ENCODE measurements around the gene SORL1. TPM values are rescaled to one million over a fixed set of nuclear protein-coding genes. Genes with fewer than 3 reads are reported as not detected.

SORL1 gene
- polyA plus RNA-seq, 3 donors = 52.5 to 61.9 (median 59.4) TPM

GRCh38 chr11:121523581-121524232, 71.6 kb downstream of the SORL1 start:
- H3K4me3 Mint-ChIP-seq = no peak overlapping the region
- WGBS (ENCODE audit: insufficient coverage) = 86% methylated on average over 8 of the region's 13 CpGs
- H3K4me1 ChIP-seq (ENCODE audit: control insufficient read depth in 1 of 2, insufficient read depth in 2 of 2, low read length in 2 of 2) = peaks cover 21 to 24% of the 10 kb centered on the region in 2 donors
- peak overlapping the region in 3 of 7 donors; percentile 6 to 56 (median 20) for H3K27ac Mint-ChIP-seq
- H3K9me3 Mint-ChIP-seq = peaks cover 2 to 12% (median 9%) of the 10 kb centered on the region in 7 donors
- H3K27me3 ChIP-seq (ENCODE audit: control insufficient read depth in 2 of 2, insufficient read depth in 2 of 2, low read length in 2 of 2) = no peaks in the 10 kb centered on the region
- TF ChIP-seq, protein P1, sequence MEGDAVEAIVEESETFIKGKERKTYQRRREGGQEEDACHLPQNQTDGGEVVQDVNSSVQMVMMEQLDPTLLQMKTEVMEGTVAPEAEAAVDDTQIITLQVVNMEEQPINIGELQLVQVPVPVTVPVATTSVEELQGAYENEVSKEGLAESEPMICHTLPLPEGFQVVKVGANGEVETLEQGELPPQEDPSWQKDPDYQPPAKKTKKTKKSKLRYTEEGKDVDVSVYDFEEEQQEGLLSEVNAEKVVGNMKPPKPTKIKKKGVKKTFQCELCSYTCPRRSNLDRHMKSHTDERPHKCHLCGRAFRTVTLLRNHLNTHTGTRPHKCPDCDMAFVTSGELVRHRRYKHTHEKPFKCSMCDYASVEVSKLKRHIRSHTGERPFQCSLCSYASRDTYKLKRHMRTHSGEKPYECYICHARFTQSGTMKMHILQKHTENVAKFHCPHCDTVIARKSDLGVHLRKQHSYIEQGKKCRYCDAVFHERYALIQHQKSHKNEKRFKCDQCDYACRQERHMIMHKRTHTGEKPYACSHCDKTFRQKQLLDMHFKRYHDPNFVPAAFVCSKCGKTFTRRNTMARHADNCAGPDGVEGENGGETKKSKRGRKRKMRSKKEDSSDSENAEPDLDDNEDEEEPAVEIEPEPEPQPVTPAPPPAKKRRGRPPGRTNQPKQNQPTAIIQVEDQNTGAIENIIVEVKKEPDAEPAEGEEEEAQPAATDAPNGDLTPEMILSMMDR (IDR thresholded peaks at IDR 0.05) = no peak
- H3K27me3 Mint-ChIP-seq (ENCODE audit: low read depth in 3 of 3) = peaks cover 0 to 3% (median 0%) of the 10 kb centered on the region in 3 donors
- H3K4me2 ChIP-seq (replicated peaks; ENCODE audit: extremely low read depth, low read length, poor library complexity, severe bottlenecking) = no peak overlapping the region
- H4K20me1 ChIP-seq (ENCODE audit: insufficient read depth, low read length) = peaks cover 99% of the 10 kb centered on the region
- peaks cover 81 to 87% of the 10 kb centered on the region in 2 donors for H3K36me3 Mint-ChIP-seq
- peaks cover 0 to 9% of the 10 kb centered on the region in 2 donors for H3K9me3 ChIP-seq (replicated peaks in 1 of 2; ENCODE audit: control insufficient read depth in 1 of 2, insufficient read depth in 1 of 2, low read length in 2 of 2)
- no peak overlapping the region for H2AFZ ChIP-seq (ENCODE audit: insufficient read depth, low read depth, low read length, poor library complexity, severe bottlenecking)
- peaks cover 33% of the 10 kb centered on the region for H3K4me1 Mint-ChIP-seq
- peaks cover 14% of the 10 kb centered on the region for H3K79me2 ChIP-seq (ENCODE audit: insufficient read depth, low read length)
- no peak for DNase-seq
- H3K36me3 ChIP-seq (replicated peaks in 1 of 2; ENCODE audit: control insufficient read depth in 1 of 2, insufficient read depth in 2 of 2, low read length in 2 of 2) = peaks cover 49 to 96% of the 10 kb centered on the region in 2 donors
- no peak overlapping the region for H3K4me3 ChIP-seq (replicated peaks in 1 of 3; ENCODE audit: low read depth in 2 of 3, low read length in 3 of 3)
- peak overlapping the region in 1 of 2 donors; percentile 40 for H3K27ac ChIP-seq (ENCODE audit: low read depth in 1 of 2, low read length in 2 of 2)
- intact Hi-C loops (cut with micrococcal nuclease) = no loop called here
- no peak overlapping the region for H3K9ac ChIP-seq (ENCODE audit: insufficient read depth, low read length, poor library complexity, severe bottlenecking)

DNA sequence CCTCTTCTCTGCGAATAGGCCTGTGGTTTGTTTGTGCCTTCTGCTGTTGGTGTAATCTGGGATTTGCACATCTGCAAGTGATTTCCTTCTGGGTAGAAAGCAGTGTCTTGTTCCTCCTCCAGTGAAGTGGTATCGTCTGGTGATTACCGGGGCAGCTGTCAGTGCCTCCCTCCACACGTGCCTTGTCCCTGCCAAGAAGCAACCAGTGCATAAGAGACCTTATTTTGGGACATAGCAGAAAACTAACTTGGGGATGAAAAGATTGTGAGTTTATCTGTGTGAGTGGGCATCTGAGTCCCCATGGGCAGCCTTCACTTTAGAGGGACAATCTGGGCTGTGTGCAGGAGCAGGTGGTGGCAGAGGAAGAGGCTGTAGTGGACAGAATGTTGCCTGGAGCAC, 72.1 kb downstream of the SORL1 start:
- Mint-ChIP-seq H3K4me1 (peaks cover 33% of the 10 kb centered on the region), H3K4me3 (no peak overlapping the region), H3K9me3 (peaks cover 2 to 14% (median 9%) of the 10 kb centered on the region in 7 donors), H3K27me3 (ENCODE audit: low read depth in 3 of 3) (peaks cover 0 to 3% (median 0%) of the 10 kb centered on the region in 3 donors), H3K36me3 (peaks cover 82 to 87% of the 10 kb centered on the region in 2 donors), H3K27ac (peak overlapping the region in 5 of 7 donors; percentile 21 to 65 (median 50))
- H2AFZ ChIP-seq (ENCODE audit: insufficient read depth, low read depth, low read length, poor library complexity, severe bottlenecking) = no peak overlapping the region
- H3K4me2 ChIP-seq (replicated peaks; ENCODE audit: extremely low read depth, low read length, poor library complexity, severe bottlenecking) = no peak overlapping the region
- WGBS (ENCODE audit: insufficient coverage) = 7% methylated on average over 3 of the region's 4 CpGs
- DNase-seq = no peak
- H3K4me1 ChIP-seq (ENCODE audit: control insufficient read depth in 1 of 2, insufficient read depth in 2 of 2, low read length in 2 of 2) = peaks cover 21 to 24% of the 10 kb centered on the region in 2 donors
- peaks cover 55 to 96% of the 10 kb centered on the region in 2 donors for H3K36me3 ChIP-seq (replicated peaks in 1 of 2; ENCODE audit: control insufficient read depth in 1 of 2, insufficient read depth in 2 of 2, low read length in 2 of 2)
- no peaks in the 10 kb centered on the region for H3K27me3 ChIP-seq (ENCODE audit: control insufficient read depth in 2 of 2, insufficient read depth in 2 of 2, low read length in 2 of 2)
- H3K27ac ChIP-seq (ENCODE audit: low read depth in 1 of 2, low read length in 2 of 2) = peak overlapping the region in 1 of 2 donors; percentile 40
- intact Hi-C loops (cut with micrococcal nuclease) = no loop called here
- H3K9me3 ChIP-seq (replicated peaks in 1 of 2; ENCODE audit: control insufficient read depth in 1 of 2, insufficient read depth in 1 of 2, low read length in 2 of 2) = peaks cover 0 to 9% of the 10 kb centered on the region in 2 donors
- H4K20me1 ChIP-seq (ENCODE audit: insufficient read depth, low read length) = peaks cover 99% of the 10 kb centered on the region
- H3K9ac ChIP-seq (ENCODE audit: insufficient read depth, low read length, poor library complexity, severe bottlenecking) = no peak overlapping the region
- H3K4me3 ChIP-seq (replicated peaks in 1 of 3; ENCODE audit: low read depth in 2 of 3, low read length in 3 of 3) = no peak overlapping the region
- peaks cover 16% of the 10 kb centered on the region for H3K79me2 ChIP-seq (ENCODE audit: insufficient read depth, low read length)
- TF ChIP-seq, protein P1 (IDR thresholded peaks at IDR 0.05) = no peak

Measured in CD14-positive monocyte (primary cell).